Inflammatory macrophage treated with lipopolysaccharide for 1 hour (primary cell): ENCODE measurements around the gene TUT1.
A peak's percentile ranks its signal among the peaks of the same experiment; 100 is the strongest.
"Not testable (repeated sequence)": the region's sequence is repeated elsewhere in the genome, so short reads cannot be mapped to it uniquely, and the experiment has no call there.

Experiments used
- DNase-seq, 2 donors: peaks; one replicate each; pipeline ENCODE4 v3.0.0-alpha.2; 2020 to 2022

The TUT1 gene

GRCh38 chr11:62555464-62556107 lies 35.7 kb downstream of the TUT1 start:
- DNase-seq, result peak; percentile 90 to 95

GRCh38 chr11:62554387-62555167 lies 36.7 kb downstream of the TUT1 start:
- no peak for DNase-seq

- peak; percentile 82 to 95 for DNase-seq
These were observed 37.4 kb downstream of the TUT1 start for GRCh38 chr11:62553839-62554361.

GRCh38 chr11:62553080-62553838 lies 38.1 kb downstream of the TUT1 start:
- DNase-seq, result peak; percentile 85 to 94

GRCh38 chr11:62552485-62553079 lies 38.7 kb downstream of the TUT1 start:
- peak in 1 of 2 donors; percentile 21 for DNase-seq

- not testable (repeated sequence) for DNase-seq
These were observed 40.8 kb downstream of the TUT1 start for GRCh38 chr11:62550478-62550877.

GRCh38 chr11:62548545-62549335 lies 42.6 kb downstream of the TUT1 start:
- DNase-seq, result no peak

GRCh38 chr11:62547691-62548281 lies 43.5 kb downstream of the TUT1 start:
- DNase-seq, result no peak

GRCh38 chr11:62546929-62547625 lies 44.2 kb downstream of the TUT1 start:
- DNase-seq, result no peak

GRCh38 chr11:62546244-62546928 lies 44.9 kb downstream of the TUT1 start, which contains the start of gene AHNAK:
AHNAK (minus strand) TSS chr11:62546806; CDS start chr11:62536098, 10,708 bp downstream.
- peak; percentile 75 to 80 for DNase-seq

GRCh38 chr11:62545437-62546243 lies 45.7 kb downstream of the TUT1 start:
- peak; percentile 90 to 92 for DNase-seq

- DNase-seq, result peak; percentile 75 to 77
These were observed 46.5 kb downstream of the TUT1 start for GRCh38 chr11:62544581-62545436.

GRCh38 chr11:62543680-62544444 lies 47.5 kb downstream of the TUT1 start:
- DNase-seq, result peak in 1 of 2 donors; percentile 11

- peak; percentile 86 for DNase-seq
These were observed 48.4 kb downstream of the TUT1 start for GRCh38 chr11:62542750-62543567.

- no peak for DNase-seq
These were observed 49.1 kb downstream of the TUT1 start for GRCh38 chr11:62542111-62542745.
